ENCODE results near the gene WDR53. TPM values are rescaled to one million over a fixed set of nuclear protein-coding genes. Genes with fewer than 3 reads are reported as not detected.
"Not testable (repeated sequence)": the region's sequence is repeated elsewhere in the genome, so short reads cannot be mapped to it uniquely, and the experiment has no call there.

Gene WDR53
- total RNA-seq, 4 donors from 2014 or later = 3.8 to 8.7 (median 5.6) TPM

GRCh38 chr3:196513697-196514349 lies 54.5 kb downstream of the WDR53 start:
- Histone ChIP-seq H3K36me3 (no peaks in the 10 kb centered on the region), H3K9me3 (peaks cover 0 to 7% (median 6%) of the 10 kb centered on the region in 4 donors), H3K27me3 (no peaks in the 10 kb centered on the region), H3K27ac (replicated peaks in 1 of 4) (no peak overlapping the region), H3K4me3 (no peak overlapping the region), H3K4me1 (peaks cover 0 to 3% (median 0%) of the 10 kb centered on the region in 4 donors)
- intact Hi-C loops (cut with DNase I) = no loop called here
- 85% methylated on average over 8 of the region's 8 CpGs for WGBS
- DNase-seq (ENCODE audit: extremely low spot score) = no peak
- TF ChIP-seq POLR2AphosphoS5 (IDR thresholded peaks at IDR 0.05) (no peak), CTCF (IDR thresholded peaks at IDR 0.05) (no peak), POLR2A (IDR thresholded peaks at IDR 0.05; ENCODE audit: low read depth) (no peak), EP300 (IDR thresholded peaks at IDR 0.05) (no peak)

GRCh38 chr3:196511646-196512425 lies 56.5 kb downstream of the WDR53 start:
- DNase-seq (ENCODE audit: extremely low spot score); H3K4me1 ChIP-seq; H3K36me3 ChIP-seq; intact Hi-C loops (cut with DNase I); H3K4me3 ChIP-seq; H3K27me3 ChIP-seq; H3K27ac ChIP-seq (replicated peaks in 1 of 4); H3K9me3 ChIP-seq: not testable (repeated sequence)
- WGBS = 89% methylated on average over 11 of the region's 15 CpGs

- H3K27me3 ChIP-seq; intact Hi-C loops (cut with DNase I); H3K27ac ChIP-seq (replicated peaks in 1 of 4); H3K4me3 ChIP-seq; DNase-seq (ENCODE audit: extremely low spot score); H3K36me3 ChIP-seq; H3K9me3 ChIP-seq; H3K4me1 ChIP-seq: not testable (repeated sequence)
- WGBS = 100% methylated on average over 1 of the region's 1 CpG
Observed at GRCh38 chr3:196511108-196511507, 57.2 kb downstream of the WDR53 start.

GRCh38 chr3:196506687-196507086 lies 61.7 kb downstream of the WDR53 start:
- H3K9me3 ChIP-seq = no peaks in the 10 kb centered on the region
- no peak overlapping the region for H3K4me3 ChIP-seq
- H3K27ac ChIP-seq (replicated peaks in 1 of 4) = no peak overlapping the region
- WGBS = 82% methylated on average over 8 of the region's 8 CpGs
- no peak for TF ChIP-seq CTCF (IDR thresholded peaks at IDR 0.05)
- no peak for TF ChIP-seq POLR2A (IDR thresholded peaks at IDR 0.05; ENCODE audit: low read depth)
- TF ChIP-seq POLR2AphosphoS5 (IDR thresholded peaks at IDR 0.05) = no peak
- TF ChIP-seq EP300 (IDR thresholded peaks at IDR 0.05) = no peak
- no peak for DNase-seq (ENCODE audit: extremely low spot score)
- H3K36me3 ChIP-seq = peaks cover 0 to 4% (median 0%) of the 10 kb centered on the region in 4 donors
- intact Hi-C loops (cut with DNase I) = no loop called here
- H3K4me1 ChIP-seq = peaks cover 6 to 9% (median 6%) of the 10 kb centered on the region in 4 donors
- H3K27me3 ChIP-seq = no peaks in the 10 kb centered on the region

GRCh38 chr3:196504556-196504955 lies 63.8 kb downstream of the WDR53 start:
- intact Hi-C loops (cut with DNase I) = no loop called here
- WGBS = 93% methylated on average over 6 of the region's 6 CpGs

More at GRCh38 chr3:196504556-196504955, 63.8 kb downstream of the WDR53 start:
- Histone ChIP-seq H3K27ac (replicated peaks in 1 of 4) (peak overlapping the region; percentile 95 to 99 (median 97)), H3K36me3 (peaks cover 0 to 4% (median 0%) of the 10 kb centered on the region in 4 donors), H3K27me3 (no peaks in the 10 kb centered on the region), H3K9me3 (no peaks in the 10 kb centered on the region), H3K4me1 (peaks cover 14 to 29% (median 27%) of the 10 kb centered on the region in 4 donors), H3K4me3 (no peak overlapping the region)
- no peak for TF ChIP-seq POLR2A (IDR thresholded peaks at IDR 0.05; ENCODE audit: low read depth)
- no peak for TF ChIP-seq CTCF (IDR thresholded peaks at IDR 0.05)
- no peak for TF ChIP-seq EP300 (IDR thresholded peaks at IDR 0.05)
- DNase-seq (ENCODE audit: extremely low spot score) = no peak

Small RNA genes within 50 kb of the gene (small RNA-seq; reads per million reads assigned to genes)
- 0 reads per million in 3 donors for gene RPS29P3

Other genes starting within 250 kb of the WDR53 start
- not detected for gene TM4SF19, start 230.2 kb downstream of the WDR53 start, total RNA-seq
- gene UBXN7, start 136.1 kb downstream of the WDR53 start, total RNA-seq = 10 to 100 TPM; 15.6 to 23.7 (median 17.2) TPM
- 10 to 100 TPM; 17.2 to 23.0 (median 22.3) TPM for gene RNF168, start 64.8 kb downstream of the WDR53 start, total RNA-seq
- gene SMCO1, start 53.2 kb downstream of the WDR53 start, total RNA-seq = not detected
- 10 to 100 TPM in 2 of 4 donors, 1 to 10 TPM in 2; 9.0 to 14.7 (median 9.8) TPM for gene FBXO45, start 106 bp upstream of the WDR53 start, total RNA-seq
- gene NRROS, start 71.1 kb upstream of the WDR53 start, total RNA-seq = 1 to 10 TPM; 6.2 to 8.5 (median 7.3) TPM
- gene CEP19, start 143.7 kb upstream of the WDR53 start, total RNA-seq = 1 to 10 TPM; 1.5 to 4.0 (median 3.3) TPM
- 10 to 100 TPM; 23.0 to 31.6 (median 25.2) TPM for gene PIGX, start 143.8 kb upstream of the WDR53 start, total RNA-seq
- 10 to 100 TPM; 47.2 to 52.4 (median 51.6) TPM for gene PAK2, start 171.3 kb upstream of the WDR53 start, total RNA-seq